Suprapubic skin (tissue), 4 donors: Measurements from ENCODE around the gene VPS9D1.

Experiments
- CTCF ChIP-seq, 2 donors: fragments of 200-600 bp in 1 of 2; fragments of 450-650 bp in 1 of 2; sonication (generic) in 1 of 2; IDR thresholded peaks; one replicate each; pipeline ENCODE4 v1.5.1; 2016 to 2019; ENCODE audit warnings: antibody characterized with exemption in 2 of 2, mild to moderate bottlenecking in 1 of 2, moderate library complexity in 1 of 2
- EP300 ChIP-seq: sonication (generic); formaldehyde crosslinking; IDR thresholded peaks from one replicate; pipeline ENCODE4 v1.6.1; 2017; ENCODE audit warnings: antibody characterized with exemption
- POLR2A ChIP-seq, 2 donors: fragments of 450-650 bp; IDR thresholded peaks; one replicate each; pipeline ENCODE4 v1.6.1; 2017; ENCODE audit warnings: antibody characterized with exemption in 2 of 2, mild to moderate bottlenecking in 2 of 2, moderate library complexity in 2 of 2
- POLR2AphosphoS5 ChIP-seq, 3 donors: sonication (generic); formaldehyde crosslinking; IDR thresholded peaks; one replicate each; pipeline ENCODE4 v1.6.1; 2017; ENCODE audit warnings: antibody characterized with exemption in 3 of 3

GRCh38 chr16:89691986-89692569, 28.6 kb downstream of the VPS9D1 start:
- TF ChIP-seq CTCF (IDR thresholded peaks at IDR 0.05) (no peak), EP300 (no peak), POLR2AphosphoS5 (IDR thresholded peaks at IDR 0.05) (no peak), POLR2A (IDR thresholded peaks at IDR 0.05) (no peak)
